ENCODE data around the gene BICRAL.

GRCh38 chr6:42851599-42851998 lies 69.7 kb downstream of the BICRAL start:
- TF ChIP-seq, protein P1, sequence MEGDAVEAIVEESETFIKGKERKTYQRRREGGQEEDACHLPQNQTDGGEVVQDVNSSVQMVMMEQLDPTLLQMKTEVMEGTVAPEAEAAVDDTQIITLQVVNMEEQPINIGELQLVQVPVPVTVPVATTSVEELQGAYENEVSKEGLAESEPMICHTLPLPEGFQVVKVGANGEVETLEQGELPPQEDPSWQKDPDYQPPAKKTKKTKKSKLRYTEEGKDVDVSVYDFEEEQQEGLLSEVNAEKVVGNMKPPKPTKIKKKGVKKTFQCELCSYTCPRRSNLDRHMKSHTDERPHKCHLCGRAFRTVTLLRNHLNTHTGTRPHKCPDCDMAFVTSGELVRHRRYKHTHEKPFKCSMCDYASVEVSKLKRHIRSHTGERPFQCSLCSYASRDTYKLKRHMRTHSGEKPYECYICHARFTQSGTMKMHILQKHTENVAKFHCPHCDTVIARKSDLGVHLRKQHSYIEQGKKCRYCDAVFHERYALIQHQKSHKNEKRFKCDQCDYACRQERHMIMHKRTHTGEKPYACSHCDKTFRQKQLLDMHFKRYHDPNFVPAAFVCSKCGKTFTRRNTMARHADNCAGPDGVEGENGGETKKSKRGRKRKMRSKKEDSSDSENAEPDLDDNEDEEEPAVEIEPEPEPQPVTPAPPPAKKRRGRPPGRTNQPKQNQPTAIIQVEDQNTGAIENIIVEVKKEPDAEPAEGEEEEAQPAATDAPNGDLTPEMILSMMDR (IDR thresholded peaks at IDR 0.05), result no peak
- TF ChIP-seq POLR2A (IDR thresholded peaks at IDR 0.05), result no peak

Measured in thyroid gland (tissue), 4 donors.